Smooth muscle cell (in vitro differentiated cells): Measurements from ENCODE around the gene LCE6A. TPM values are rescaled to one million over a fixed set of nuclear protein-coding genes. Genes with fewer than 3 reads are reported as not detected.

Source experiments
- DNase-seq: peaks from one replicate; lab custom pipeline; 2025; ENCODE audit not compliant: unreplicated experiment; lab: John Stamatoyannopoulos, UW
- H2AFZ ChIP-seq: fragments of 200-600 bp; sonication (generic); 2 replicates; pipeline ENCODE4 v1.6.0; 2016; ENCODE audit warnings: antibody characterized with exemption, low read depth, mild to moderate bottlenecking
- H3F3A ChIP-seq: fragments of 200-600 bp; sonication (generic); 2 replicates; pipeline ENCODE4 v1.6.0; 2017; ENCODE audit warnings: antibody characterized with exemption, low read depth
- H3K27ac ChIP-seq: fragments of 200-600 bp; sonication (generic); 2 replicates; pipeline ENCODE4 v1.5.1; 2016; ENCODE audit warnings: low read depth, mild to moderate bottlenecking
- H3K27me3 ChIP-seq: fragments of 200-600 bp; sonication (generic); 2 replicates; pipeline ENCODE4 v1.6.1; 2016; ENCODE audit warnings: low read depth, mild to moderate bottlenecking
- H3K36me3 ChIP-seq: fragments of 200-600 bp; sonication (generic); 2 replicates; pipeline ENCODE4 v1.5.1; 2016; ENCODE audit warnings: low read depth
- H3K4me1 ChIP-seq: fragments of 200-600 bp; sonication (generic); 2 replicates; pipeline ENCODE4 v1.5.1; 2016; ENCODE audit warnings: low read depth
- H3K4me2 ChIP-seq: fragments of 200-600 bp; sonication (generic); 2 replicates; pipeline ENCODE4 v1.6.0; 2016; ENCODE audit warnings: mild to moderate bottlenecking
- H3K4me3 ChIP-seq: fragments of 200-600 bp; sonication (generic); 2 replicates; pipeline ENCODE4 v1.5.1; 2016; ENCODE audit warnings: mild to moderate bottlenecking
- H3K79me2 ChIP-seq: fragments of 200-600 bp; sonication (generic); 2 replicates; pipeline ENCODE4 v1.6.0; 2016; ENCODE audit warnings: low read depth, mild to moderate bottlenecking
- H3K9ac ChIP-seq: fragments of 200-600 bp; sonication (generic); 2 replicates; pipeline ENCODE4 v1.6.0; 2016; ENCODE audit warnings: low read depth
- H3K9me3 ChIP-seq: fragments of 200-600 bp; sonication (generic); replicated peaks from 2 replicates; pipeline ENCODE4 v1.5.1; 2016; ENCODE audit warnings: low read depth
- H4K20me1 ChIP-seq: fragments of 200-600 bp; sonication (generic); 2 replicates; pipeline ENCODE4 v1.6.0; 2016; ENCODE audit warnings: low read depth
- CTCF ChIP-seq: fragments of 200-600 bp; sonication (generic); IDR thresholded peaks from 2 replicates; pipeline ENCODE4 v1.5.1; 2017; ENCODE audit warnings: borderline replicate concordance, mild to moderate bottlenecking, antibody characterized with exemption; ENCODE audit not compliant: insufficient read depth, poor library complexity, severe bottlenecking
- WGBS: methylation state at CpG from one replicate; pipeline ENCODE4 v1.1.7; 2016; ENCODE audit warnings: low lambda C conversion rate; 5-methylcytosine and 5-hydroxymethylcytosine counted together
- polyA plus RNA-seq: library from polyadenylated mRNA; unstranded; fragments of >200 nt; fragmentation: Nextera tagmentation; extraction: Ambion mirVana; gene quantifications from 2 replicates; pipeline ENCODE4 v1.2.1, GENCODE V29; 2016
- total RNA-seq: library from RNA; depleted of rRNA; stranded (reverse); fragments of >200 nt; gene quantifications from 2 replicates; pipeline ENCODE4 v1.2.3, GENCODE V29; 2014

Gene LCE6A
- total and polyA plus RNA-seq, 2 experiments from 2014 or later = not detected

GRCh38 chr1:152806576-152806975, 36.1 kb upstream of the LCE6A start, which contains the start of gene LCE1C:
Gene LCE1C (minus strand): TSS chr1:152806651. CDS start chr1:152805478, 1,173 bp downstream.
- Histone ChIP-seq H4K20me1 (no peaks in the 10 kb centered on the region), H3K4me3 (no peak within 1 kb of the TSS), H3K27me3 (no peaks in the 10 kb centered on the region), H3K9ac (no peak within 1 kb of the TSS), H3K36me3 (no peaks in the 10 kb centered on the region), H3K4me1 (no peaks in the 10 kb centered on the region), H3K9me3 (no peaks in the 10 kb centered on the region), H3F3A (no peaks in the 10 kb centered on the region), H3K4me2 (no peak within 1 kb of the TSS), H3K27ac (no peak within 1 kb of the TSS), H2AFZ (no peak within 1 kb of the TSS), H3K79me2 (no peaks in the 10 kb centered on the region)
- DNase-seq = no peak
- no peak for TF ChIP-seq CTCF
- 44% methylated on average over 3 of the region's 3 CpGs for WGBS

- DNase-seq = no peak
- no peaks in the 10 kb centered on the region for H3K9me3 ChIP-seq
- H3K9ac ChIP-seq = no peak overlapping the region
- H3K27ac ChIP-seq = no peak overlapping the region
- H3K79me2 ChIP-seq = no peaks in the 10 kb centered on the region
- WGBS = 59% methylated on average over 2 of the region's 2 CpGs
- H3K4me1 ChIP-seq = no peaks in the 10 kb centered on the region
- H4K20me1 ChIP-seq = no peaks in the 10 kb centered on the region
- H3K36me3 ChIP-seq = no peaks in the 10 kb centered on the region
- H3K4me2 ChIP-seq = no peak overlapping the region
- H3K4me3 ChIP-seq = no peak overlapping the region
- no peaks in the 10 kb centered on the region for H3K27me3 ChIP-seq
- TF ChIP-seq CTCF = no peak
- H2AFZ ChIP-seq = no peak overlapping the region
- H3F3A ChIP-seq = no peaks in the 10 kb centered on the region
These were observed 31.6 kb upstream of the LCE6A start for GRCh38 chr1:152811050-152811449.

- H3F3A ChIP-seq = no peaks in the 10 kb centered on the region
- TF ChIP-seq CTCF = no peak
- DNase-seq = no peak
- 84% methylated on average over 2 of the region's 2 CpGs for WGBS
- H3K4me2 ChIP-seq = no peak within 1 kb of the TSS
- H2AFZ ChIP-seq = no peak within 1 kb of the TSS
- no peaks in the 10 kb centered on the region for H3K4me1 ChIP-seq
- no peaks in the 10 kb centered on the region for H3K36me3 ChIP-seq
- H3K4me3 ChIP-seq = no peak within 1 kb of the TSS
- no peak within 1 kb of the TSS for H3K27ac ChIP-seq
- no peaks in the 10 kb centered on the region for H3K79me2 ChIP-seq
- H3K27me3 ChIP-seq = no peaks in the 10 kb centered on the region
- H3K9ac ChIP-seq = no peak within 1 kb of the TSS
- H3K9me3 ChIP-seq = no peaks in the 10 kb centered on the region
- H4K20me1 ChIP-seq = no peaks in the 10 kb centered on the region
These were observed 31.0 kb upstream of the LCE6A start, which contains the start of gene LCE1B for GRCh38 chr1:152811671-152812070. Gene LCE1B (plus strand): TSS chr1:152811971. CDS start chr1:152812447, 476 bp downstream.

GRCh38 chr1:152817309-152817708, 25.3 kb upstream of the LCE6A start:
- TF ChIP-seq CTCF = no peak
- WGBS = 62% methylated on average over 6 of the region's 6 CpGs

More at GRCh38 chr1:152817309-152817708, 25.3 kb upstream of the LCE6A start:
- Histone ChIP-seq H3K9ac (no peak overlapping the region), H3K4me2 (no peak overlapping the region), H3K27ac (no peak overlapping the region), H2AFZ (no peak overlapping the region), H3K27me3 (no peaks in the 10 kb centered on the region), H3F3A (no peaks in the 10 kb centered on the region), H4K20me1 (no peaks in the 10 kb centered on the region), H3K9me3 (no peaks in the 10 kb centered on the region), H3K4me3 (no peak overlapping the region), H3K36me3 (no peaks in the 10 kb centered on the region), H3K79me2 (no peaks in the 10 kb centered on the region), H3K4me1 (no peaks in the 10 kb centered on the region)
- no peak for DNase-seq
